HepG2 (cell line): ENCODE results near the gene DIPK1B. TPM values are rescaled to one million over a fixed set of nuclear protein-coding genes. Genes with fewer than 3 reads are reported as not detected.

Experiments
- ATAC-seq: fragments of 200-7000 bp; cut with Tn5 transposase; 3 replicates; pipeline ENCODE4 v1.9.1; 2020; ENCODE audit warnings: mild to moderate bottlenecking, moderate library complexity
- BruUV-seq: library from RNA; stranded (reverse); fragments of 400-500 nt; replicated peaks from 2 replicates; lab custom pipeline; 2021; lab: Mats Ljungman, UMichigan
- CTCF ChIA-PET: fragments of 300-600 bp; formaldehyde crosslinking; extraction: SDS; loops from one replicate; lab custom pipeline; 2021; ENCODE audit warnings: low total read pairs, inconsistent platforms, low intra/inter-chr PET ratio; lab: Yijun Ruan, JAX
- POLR2A ChIA-PET: fragments of 350-600 bp; sonication (Branson Sonifier 250); formaldehyde crosslinking; loops from one replicate; lab custom pipeline; 2020; ENCODE audit warnings: antibody characterized with exemption, inconsistent platforms; lab: Yijun Ruan, JAX
- DNase-seq: peaks from one replicate; pipeline ENCODE4 v3.0.0-alpha.2; 2015; ENCODE audit warnings: low spot score
- FAIRE-seq: peaks from 3 replicates; lab custom pipeline; 2011; peaks lifted over from hg19 to GRCh38; lab: Jason Lieb, UNC
- H2AFZ ChIP-seq: one replicate; pipeline ENCODE4 v1.6.1; 2011; ENCODE audit warnings: low read length, inconsistent platforms
- H3K27ac ChIP-seq: fragments of 300-600 bp; 3 replicates; pipeline ENCODE4 v1.8.0; 2011; ENCODE audit warnings: mixed run types, mild to moderate bottlenecking, mixed read lengths, low read length, inconsistent platforms; ENCODE audit not compliant: insufficient read depth; ENCODE audit errors: extremely low read length
- H3K27me3 ChIP-seq, 2 experiments: fragments of 200-600 bp in 1 of 2; 2 replicates in 1 of 2; 3 replicates in 1 of 2; pipeline versions ENCODE4 v1.6.0 to v1.8.0; 2011; ENCODE audit warnings: low read length in 2 of 2, mild to moderate bottlenecking in 2 of 2, moderate library complexity in 2 of 2, inconsistent platforms in 1 of 2; ENCODE audit not compliant: insufficient read depth in 2 of 2, control insufficient read depth in 1 of 2
- H3K36me3 ChIP-seq, 2 experiments: fragments of 200-600 bp in 1 of 2; replicated peaks in 1 of 2; 2 replicates in 1 of 2; 3 replicates in 1 of 2; pipeline versions ENCODE4 v1.5.1 to v1.8.0; 2011; ENCODE audit warnings: low read length in 2 of 2, inconsistent platforms in 1 of 2; ENCODE audit not compliant: insufficient read depth in 2 of 2, control insufficient read depth in 1 of 2
- H3K4me1 ChIP-seq: 2 replicates; pipeline ENCODE4 v1.5.1; 2012; ENCODE audit warnings: low read length, inconsistent platforms; ENCODE audit not compliant: insufficient read depth
- H3K4me2 ChIP-seq: 2 replicates; pipeline ENCODE4 v1.6.0; 2011; ENCODE audit warnings: low read depth, low read length, inconsistent platforms
- H3K4me3 ChIP-seq, 3 experiments: fragments of 200-600 bp in 1 of 3; sonication (generic), shearing (Covaris generic) in 1 of 3; replicated peaks in 1 of 3; 2 replicates each; pipeline ENCODE4 v1.5.1; 2011 to 2016; ENCODE audit warnings: low read length in 3 of 3, inconsistent platforms in 2 of 3, low read depth in 2 of 3, mild to moderate bottlenecking in 2 of 3, control low read depth in 1 of 3, mixed read lengths in 1 of 3; ENCODE audit not compliant: insufficient read depth in 1 of 3
- H3K79me2 ChIP-seq: one replicate; pipeline ENCODE4 v1.6.1; 2011; ENCODE audit warnings: low read length, inconsistent platforms; ENCODE audit not compliant: insufficient read depth
- H3K9ac ChIP-seq: 2 replicates; pipeline ENCODE4 v1.6.0; 2011; ENCODE audit warnings: mild to moderate bottlenecking, low read depth, low read length, inconsistent platforms; ENCODE audit not compliant: insufficient read depth
- H3K9me3 ChIP-seq: 2 replicates; pipeline ENCODE4 v1.5.1; 2012; ENCODE audit warnings: mild to moderate bottlenecking, low read length
- H4K20me1 ChIP-seq: 2 replicates; pipeline ENCODE4 v1.6.0; 2011; ENCODE audit warnings: inconsistent platforms, mild to moderate bottlenecking, low read length, moderate library complexity; ENCODE audit not compliant: insufficient read depth
- HNRNPL ChIP-seq: fragments of 200-400 bp; formaldehyde crosslinking; IDR thresholded peaks from 2 replicates; pipeline ENCODE4 v1.6.1; 2017; ENCODE audit warnings: mild to moderate bottlenecking, low read depth, low read length
- PCBP1 ChIP-seq: fragments of 200-400 bp; formaldehyde crosslinking; IDR thresholded peaks from 2 replicates; pipeline ENCODE4 v1.6.1; 2017; ENCODE audit warnings: mild to moderate bottlenecking, low read depth, low read length, borderline replicate concordance
- ZNF350 ChIP-seq: sonication (generic); formaldehyde crosslinking; IDR thresholded peaks from 2 replicates; pipeline ENCODE4 v1.4.0; 2020; ENCODE audit warnings: mild to moderate bottlenecking, low read depth, missing genetic modification reagents, borderline replicate concordance
- WGBS: methylation state at CpG from one replicate; pipeline ENCODE4 v1.1.6; 2017; ENCODE audit warnings: low lambda C conversion rate; 5-methylcytosine and 5-hydroxymethylcytosine counted together
- in situ Hi-C: cut with HindIII; loops from 2 replicates; pipeline ENCODE4 v1.10.0; 2017; ENCODE audit warnings: low pct_unique_long_range_greater_than_20kb; ENCODE audit not compliant: extremely low pct_ligation_motif_present
- intact Hi-C: fragments of 100-400 bp; cut with micrococcal nuclease; formaldehyde crosslinking; loops from one replicate; pipeline ENCODE4 v1.10.0; 2022; ENCODE audit not compliant: unreplicated experiment
- polyA plus RNA-seq, 8 experiments: library from polyadenylated mRNA; depleted of rRNA in 3 of 8; stranded (reverse) in 7 of 8; unstranded in 1 of 8; fragments of >200 nt; fragmentation: Illumina TruSeq in 4 of 8; extraction: Trizol in 4 of 8; gene quantifications; 2 replicates each; pipeline versions ENCODE4 v1.2.1 to v1.2.3, GENCODE V29; 2011 to 2016; ENCODE audit warnings: low read depth in 4 of 8, missing spikeins in 1 of 8, mixed read lengths in 1 of 8; ENCODE audit not compliant: insufficient read depth in 1 of 8
- total RNA-seq, 5 experiments: library from RNA; depleted of rRNA; stranded (reverse); fragments of >200 nt; fragmentation: Illumina TruSeq; extraction: Trizol; gene quantifications; 2 replicates each; pipeline ENCODE4 v1.2.3, GENCODE V29; 2016; ENCODE audit warnings: low read depth in 1 of 5
- TF ChIP-seq, protein P1 (sequence below): sonication (generic); formaldehyde crosslinking; IDR thresholded peaks from 2 replicates; pipeline ENCODE4 v1.5.0; 2020; ENCODE audit warnings: mild to moderate bottlenecking, missing genetic modification reagents

Gene DIPK1B
- total and polyA plus RNA-seq, 2 of the 13 experiments (the other 11 are each of a cell fraction or from before 2014, with no cell fraction given) = 0.18 to 3.9 TPM

DNA sequence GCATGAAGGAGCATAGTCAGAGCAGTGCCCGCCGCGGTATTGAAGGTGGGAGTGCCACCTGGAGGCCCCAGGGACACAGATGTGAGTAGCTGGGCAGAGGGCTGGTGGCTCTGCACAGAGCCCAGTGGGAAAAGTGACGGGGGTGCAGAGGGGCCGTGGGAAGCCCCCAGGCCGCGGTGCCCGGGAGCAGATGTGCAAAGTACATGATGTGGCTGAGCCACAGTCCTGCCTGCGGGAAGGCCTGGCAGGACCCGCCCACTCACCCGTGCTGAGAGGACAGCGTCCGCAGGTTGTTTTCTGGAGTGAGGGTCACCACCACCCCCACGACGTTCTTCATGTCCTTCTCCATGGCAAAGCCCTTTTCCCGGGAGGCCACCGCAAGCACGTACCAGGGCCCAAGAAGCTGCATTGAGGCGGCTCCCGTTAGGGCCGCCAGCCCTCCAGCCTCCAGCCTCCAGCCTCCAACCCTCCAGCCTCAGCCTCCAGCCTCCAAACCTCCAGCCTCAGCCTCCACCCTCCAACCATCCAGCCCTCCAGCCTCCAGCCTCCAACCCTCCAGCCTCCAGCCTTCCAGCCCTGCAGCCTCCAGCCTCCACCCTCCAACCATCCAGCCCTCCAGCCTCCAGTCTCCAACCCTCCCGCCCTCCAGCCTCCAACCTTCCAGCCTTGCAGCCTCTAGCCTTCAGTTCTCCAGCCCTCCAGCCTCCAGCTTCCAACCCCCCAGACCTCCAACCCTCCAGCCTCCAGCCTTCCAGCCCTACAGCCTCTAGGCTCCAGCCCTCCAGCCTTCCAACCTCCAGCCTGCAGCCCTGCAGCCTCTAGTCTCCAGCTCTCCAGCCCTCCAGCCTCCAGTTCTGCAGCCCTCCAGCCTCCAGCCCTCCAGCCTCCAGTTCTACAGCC, 35.0 kb downstream of the DIPK1B start:
- H3K27me3 ChIP-seq = peaks cover 25 to 68% of the 10 kb centered on the region in 2 experiments; a peak in 4 of 5 replicates
- TF ChIP-seq PCBP1 (0 out of 2 replicates have a peak, but pooled peaks have one; percentile 22), ZNF350 (no peak), HNRNPL (0 out of 2 replicates have a peak, but pooled peaks have one; percentile 19)
- TF ChIP-seq, protein P1, sequence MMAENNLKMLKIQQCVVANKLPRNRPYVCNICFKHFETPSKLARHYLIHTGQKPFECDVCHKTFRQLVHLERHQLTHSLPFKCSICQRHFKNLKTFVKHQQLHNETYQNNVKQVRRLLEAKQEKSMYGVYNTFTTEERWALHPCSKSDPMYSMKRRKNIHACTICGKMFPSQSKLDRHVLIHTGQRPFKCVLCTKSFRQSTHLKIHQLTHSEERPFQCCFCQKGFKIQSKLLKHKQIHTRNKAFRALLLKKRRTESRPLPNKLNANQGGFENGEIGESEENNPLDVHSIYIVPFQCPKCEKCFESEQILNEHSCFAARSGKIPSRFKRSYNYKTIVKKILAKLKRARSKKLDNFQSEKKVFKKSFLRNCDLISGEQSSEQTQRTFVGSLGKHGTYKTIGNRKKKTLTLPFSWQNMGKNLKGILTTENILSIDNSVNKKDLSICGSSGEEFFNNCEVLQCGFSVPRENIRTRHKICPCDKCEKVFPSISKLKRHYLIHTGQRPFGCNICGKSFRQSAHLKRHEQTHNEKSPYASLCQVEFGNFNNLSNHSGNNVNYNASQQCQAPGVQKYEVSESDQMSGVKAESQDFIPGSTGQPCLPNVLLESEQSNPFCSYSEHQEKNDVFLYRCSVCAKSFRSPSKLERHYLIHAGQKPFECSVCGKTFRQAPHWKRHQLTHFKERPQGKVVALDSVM (CRISPR knock-in tag) = peak; percentile 91
- TF ChIP-seq, all 625 proteins: peak for 3
- H3K4me2 ChIP-seq = no peak overlapping the region
- FAIRE-seq = no peak
- in situ Hi-C loops (no loop called here), intact Hi-C loops (no loop called here)
- H4K20me1 ChIP-seq = no peaks in the 10 kb centered on the region
- POLR2A ChIA-PET = no interaction called here
- H2AFZ ChIP-seq = no peak overlapping the region
- no peak for ATAC-seq
- H3K4me3 ChIP-seq = no peak overlapping the region
- CTCF ChIA-PET = no interaction called here
- no peak for DNase-seq
- WGBS = 55% methylated on average over 14 of the region's 22 CpGs
- H3K4me1 ChIP-seq = peaks cover 4% of the 10 kb centered on the region
- BruUV-seq = no TSS peak
- peaks cover 14% of the 10 kb centered on the region for H3K9me3 ChIP-seq
- no peaks in the 10 kb centered on the region for H3K79me2 ChIP-seq
- no peak overlapping the region for H3K9ac ChIP-seq
- no peak overlapping the region for H3K27ac ChIP-seq
- H3K36me3 ChIP-seq = no peaks in the 10 kb centered on the region
